H54 (cell line): ENCODE results near the gene PLD1.
A peak's percentile ranks its signal among the peaks of the same experiment; 100 is the strongest.

ENCODE experiments used
- DNase-seq: peaks from one replicate; pipeline ENCODE4 v3.0.0; 2011; ENCODE audit warnings: low spot score, mixed read lengths; ENCODE audit not compliant: insufficient read length
- FAIRE-seq: peaks from 3 replicates; lab custom pipeline; 2011; peaks lifted over from hg19 to GRCh38; lab: Jason Lieb, UNC
- POLR2A ChIP-seq: IDR thresholded peaks from 2 replicates; pipeline ENCODE4 v1.6.1; 2011; ENCODE audit warnings: low read depth, mild to moderate bottlenecking, low read length

The PLD1 gene

DNA sequence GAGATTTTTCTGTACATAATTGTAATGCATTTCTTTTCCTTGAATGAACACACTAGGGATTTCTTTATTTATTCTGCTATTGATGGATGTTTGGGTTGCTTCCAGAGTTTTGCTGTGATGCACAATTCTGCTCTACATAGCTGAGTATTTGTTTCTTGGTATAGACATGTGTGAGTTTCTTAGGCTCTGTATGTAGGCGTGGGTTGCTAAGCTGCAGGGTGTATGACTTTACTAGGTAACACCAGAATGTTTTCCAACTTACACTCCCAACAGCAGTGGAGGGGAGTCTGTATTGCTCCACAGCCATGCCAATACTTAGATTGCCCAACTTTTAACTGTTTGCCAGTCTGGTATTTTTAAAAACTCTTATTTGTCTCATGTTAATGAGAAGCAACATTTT lies 194.6 kb downstream of the PLD1 start:
- no peak for FAIRE-seq
- DNase-seq = no peak
- no peak for TF ChIP-seq POLR2A

DNA sequence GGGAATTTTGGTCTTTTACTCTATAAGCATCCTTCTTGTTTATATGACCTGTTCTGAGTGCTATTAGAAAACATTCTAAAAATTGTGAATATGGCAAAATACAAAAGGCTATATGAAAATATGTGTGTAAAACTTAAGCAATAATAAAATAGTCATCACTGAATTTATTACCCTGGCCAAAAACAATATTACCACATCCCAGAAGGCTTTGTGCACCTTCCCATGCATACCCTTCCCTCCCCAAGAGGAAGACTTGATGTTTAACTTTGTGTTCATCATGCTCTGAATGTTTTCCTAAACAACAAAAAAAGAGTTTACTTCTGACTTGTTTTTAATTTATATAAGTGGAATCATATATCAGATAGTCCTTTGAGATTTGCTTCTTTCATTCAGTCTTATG lies 195.0 kb downstream of the PLD1 start:
- DNase-seq = no peak
- FAIRE-seq = no peak
- no peak for TF ChIP-seq POLR2A

DNA sequence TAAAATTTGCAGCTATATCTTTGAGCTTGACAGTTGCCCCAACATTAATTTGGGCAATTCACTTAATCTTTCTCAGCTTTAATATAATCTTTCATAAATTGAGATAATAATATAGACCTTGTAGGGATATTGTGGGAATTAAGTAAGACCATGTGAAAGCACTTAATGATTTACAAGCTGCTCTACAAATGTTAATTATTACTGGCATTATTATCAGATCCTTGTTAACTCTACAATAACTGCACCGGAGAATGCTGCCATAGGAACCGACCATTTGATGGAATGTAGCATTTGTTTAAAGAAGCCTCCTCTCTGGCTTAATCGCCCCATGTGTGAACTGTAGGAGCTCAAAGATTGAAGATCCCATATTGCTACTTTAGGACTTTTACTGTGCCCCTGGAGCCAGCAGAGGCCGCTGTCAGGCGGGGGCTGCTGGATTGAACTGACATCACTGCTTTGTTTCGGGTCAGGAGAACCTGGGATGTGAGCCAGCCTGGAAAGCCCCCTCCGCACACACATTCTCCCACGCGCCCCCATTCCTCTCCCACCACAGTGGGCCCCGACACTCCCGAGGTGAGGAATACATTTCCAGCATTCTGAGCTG lies 195.9 kb downstream of the PLD1 start:
- no peak for FAIRE-seq
- DNase-seq = no peak
- no peak for TF ChIP-seq POLR2A

DNA sequence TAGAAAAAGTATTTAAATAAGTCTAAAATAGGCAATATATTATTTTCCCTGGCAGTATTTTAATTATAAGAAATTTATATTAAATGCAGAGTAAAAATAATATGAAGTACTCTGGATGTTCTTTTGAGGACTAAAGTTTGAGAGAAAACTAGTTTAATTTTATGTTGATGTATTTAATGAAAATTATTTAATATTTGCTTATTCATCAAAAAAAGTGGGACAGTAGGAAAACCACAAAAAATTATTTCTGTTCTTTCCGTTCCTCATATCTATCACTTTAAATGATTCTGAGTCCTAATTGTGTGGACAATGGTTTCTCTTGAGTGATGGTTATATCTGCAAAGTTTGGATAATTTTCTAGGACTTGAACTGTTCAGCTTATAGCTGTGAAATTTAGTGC lies 202.8 kb downstream of the PLD1 start:
- DNase-seq (no peak), FAIRE-seq (no peak)
- no peak for TF ChIP-seq POLR2A

DNA sequence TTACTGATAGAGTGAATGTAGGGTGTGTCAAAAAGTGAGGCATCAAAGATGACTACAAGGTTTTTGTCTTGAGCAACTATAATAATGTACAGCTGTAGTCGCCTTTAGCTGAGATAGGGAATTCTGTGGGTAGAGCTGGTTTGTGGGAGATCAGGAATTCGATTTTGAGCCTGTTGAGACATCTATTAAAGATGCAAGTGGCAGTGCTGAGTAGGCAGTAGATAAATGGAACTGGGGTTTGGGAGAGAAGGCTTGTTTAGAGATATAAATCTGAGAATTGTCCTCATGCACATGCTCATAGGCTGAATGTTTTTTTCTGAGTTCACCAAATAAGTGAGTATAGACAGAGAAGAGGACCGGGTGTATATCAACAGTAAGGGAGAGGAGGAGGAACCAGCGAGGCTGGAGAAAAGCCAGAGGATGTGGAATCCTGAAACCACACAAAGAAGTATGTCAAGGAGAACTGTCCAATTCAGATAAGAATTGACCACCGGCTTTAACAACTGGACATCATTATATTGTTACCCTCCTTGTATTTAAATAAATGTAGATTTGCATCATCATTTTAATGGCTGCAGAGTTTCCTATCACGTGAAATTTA lies 204.0 kb downstream of the PLD1 start:
- TF ChIP-seq POLR2A = no peak
- DNase-seq = no peak
- no peak for FAIRE-seq

DNA sequence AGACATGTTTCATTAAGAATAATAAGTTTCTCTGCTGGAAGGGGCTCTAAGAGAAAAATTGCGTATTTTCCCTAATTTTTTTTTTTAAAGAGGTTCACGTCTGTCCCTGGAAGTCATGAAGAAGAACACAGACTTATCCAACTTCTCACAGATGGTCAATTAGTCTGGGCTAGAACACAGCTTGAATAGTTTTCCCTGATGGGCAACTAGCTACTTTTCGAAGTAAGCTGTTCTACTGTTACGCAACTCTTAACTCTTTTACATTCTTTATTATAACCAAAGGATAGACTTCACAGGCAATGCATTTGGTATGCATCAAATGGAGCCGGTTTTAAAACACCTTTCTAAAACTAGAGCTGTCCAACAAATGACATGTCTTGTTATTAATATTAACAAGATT lies 205.9 kb downstream of the PLD1 start:
- DNase-seq = no peak
- no peak for TF ChIP-seq POLR2A
- no peak for FAIRE-seq

DNA sequence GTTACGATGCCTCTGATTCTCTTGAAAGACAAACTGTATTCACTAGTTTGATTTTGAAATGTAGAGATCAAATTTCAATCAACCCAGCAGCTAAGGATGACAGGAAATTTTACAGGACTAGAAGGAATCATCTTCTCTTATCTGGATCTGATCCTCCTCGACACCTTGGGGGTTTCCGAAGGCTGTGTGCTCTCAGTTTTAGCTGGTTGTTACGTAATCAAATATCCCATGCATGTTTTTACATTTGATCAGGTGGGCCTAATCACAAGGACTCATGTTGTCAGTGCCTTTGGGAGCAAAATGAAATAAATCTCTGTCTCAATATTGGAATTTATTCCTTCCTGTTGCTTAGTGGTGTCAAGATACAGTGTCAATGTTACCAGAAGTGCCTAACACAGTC lies 208.2 kb downstream of the PLD1 start:
- FAIRE-seq = no peak
- DNase-seq = no peak
- no peak for TF ChIP-seq POLR2A

DNA sequence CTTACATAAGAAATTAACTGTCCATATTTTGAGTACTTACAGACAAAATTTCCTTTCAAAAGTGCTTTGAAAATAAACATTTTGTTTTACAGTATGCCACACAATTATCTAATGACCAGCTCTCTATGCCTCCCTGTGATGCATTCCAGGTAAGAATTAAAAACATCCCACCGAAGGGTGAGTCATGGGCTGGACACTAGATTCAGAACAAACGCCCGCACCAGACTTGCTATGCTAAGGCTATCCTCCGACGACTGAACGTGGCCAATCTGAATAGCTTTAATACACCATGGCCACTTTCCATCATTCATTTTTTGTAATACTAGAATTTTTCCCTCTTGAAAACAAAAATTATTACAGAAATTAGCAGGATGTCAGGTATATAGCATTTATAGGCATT lies 210.3 kb downstream of the PLD1 start:
- no peak for TF ChIP-seq POLR2A
- DNase-seq (no peak), FAIRE-seq (no peak)

DNA sequence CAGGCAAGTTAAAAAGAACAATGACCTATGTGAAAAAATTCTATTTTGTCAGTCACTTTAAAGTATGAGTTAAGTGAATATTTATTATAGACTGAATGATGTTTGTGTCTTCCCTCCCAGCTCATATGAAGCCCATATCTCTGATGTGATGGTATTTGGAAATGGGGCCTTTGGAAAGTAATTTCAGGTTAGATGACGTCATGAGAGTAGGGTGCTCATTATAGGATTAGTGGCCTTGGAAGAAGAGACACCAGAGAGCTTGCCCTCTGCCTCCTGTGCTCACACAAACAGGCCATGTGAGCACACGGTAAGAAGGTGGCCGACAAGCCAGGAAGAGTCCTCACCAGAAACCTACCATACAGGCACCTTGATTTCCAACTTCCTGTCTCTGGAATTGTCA lies 211.3 kb downstream of the PLD1 start:
- FAIRE-seq (no peak), DNase-seq (no peak)
- no peak for TF ChIP-seq POLR2A

DNA sequence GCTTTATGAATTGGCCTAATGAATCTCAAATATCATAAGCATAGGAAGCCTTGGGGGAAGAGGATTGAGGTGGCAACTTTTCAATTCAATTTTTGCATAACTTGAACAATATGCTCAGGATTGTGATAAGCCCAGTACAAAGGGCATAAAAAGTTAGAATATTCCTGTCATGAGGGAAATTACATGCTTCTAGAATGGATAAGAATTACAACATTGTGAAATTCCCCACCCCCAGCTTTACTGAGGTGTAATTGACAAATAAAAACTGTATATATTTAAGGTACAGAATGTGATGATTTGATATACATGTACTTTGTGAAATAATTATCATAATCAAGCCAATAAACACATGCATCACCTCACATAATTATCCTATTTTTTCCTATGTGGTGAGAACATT lies 217.5 kb downstream of the PLD1 start:
- DNase-seq (no peak), FAIRE-seq (no peak)
- no peak for TF ChIP-seq POLR2A

DNA sequence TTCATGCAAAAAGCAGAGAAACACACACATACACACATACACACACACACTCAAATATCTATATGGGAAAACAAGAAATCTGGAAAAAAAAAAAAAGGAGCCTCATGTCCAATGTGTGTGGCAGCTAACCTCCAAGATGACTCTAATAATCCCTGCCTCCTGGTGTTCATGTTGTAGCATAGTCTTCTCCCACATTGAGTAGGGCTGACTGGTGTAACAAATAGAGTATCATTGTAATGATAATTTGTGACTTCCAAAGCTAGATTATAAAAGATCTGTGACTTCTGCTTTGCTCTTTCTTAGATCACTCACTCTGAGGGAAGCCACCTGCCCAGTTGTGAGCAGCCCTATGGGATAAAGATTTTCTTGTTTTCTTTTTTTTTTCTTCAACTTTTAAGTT lies 219.2 kb downstream of the PLD1 start:
- no peak for TF ChIP-seq POLR2A
- FAIRE-seq (peak; percentile 53), DNase-seq (no peak)

DNA sequence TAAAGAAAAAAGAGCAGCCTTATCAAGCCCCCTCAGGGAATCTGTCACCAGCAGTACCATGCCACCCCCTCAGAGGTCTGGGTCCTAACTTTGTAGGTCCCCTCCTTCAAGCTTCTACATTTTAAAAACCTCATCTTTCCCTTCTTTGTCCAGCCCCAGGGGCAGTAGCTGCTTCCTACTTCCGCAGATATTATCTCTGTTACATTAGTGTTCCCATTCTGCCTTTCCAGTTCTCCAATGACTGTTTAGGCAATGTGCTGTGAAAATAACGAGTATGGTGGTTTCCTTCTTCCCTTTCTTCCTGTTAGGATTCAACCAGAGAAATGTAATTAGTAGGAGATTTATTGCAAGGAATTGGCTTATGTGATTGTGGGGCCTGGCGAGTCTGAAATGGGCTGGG lies 224.0 kb downstream of the PLD1 start:
- no peak for DNase-seq
- FAIRE-seq = no peak

DNA sequence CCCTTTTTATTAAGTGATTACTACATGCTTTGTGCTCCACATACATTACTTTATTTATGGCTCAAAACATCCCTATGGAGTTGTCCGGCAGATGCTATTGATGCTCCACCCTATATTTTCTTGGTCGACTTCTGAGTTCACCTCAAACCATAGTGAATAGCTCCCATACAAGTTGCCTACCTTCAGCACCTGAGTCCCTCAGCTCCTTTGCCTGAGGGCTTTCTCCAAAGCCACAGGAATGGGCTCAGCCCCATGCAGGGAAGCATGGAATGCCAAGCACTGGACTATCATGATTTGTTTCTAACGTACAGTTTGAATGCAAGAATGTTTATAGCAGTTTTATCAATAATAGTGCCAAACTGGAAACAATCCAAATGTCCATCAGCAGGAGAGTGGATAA lies 225.2 kb downstream of the PLD1 start:
- FAIRE-seq (peak; percentile 70), DNase-seq (no peak)
- TF ChIP-seq POLR2A = no peak

More for the DNA sequence above, 224.0 kb downstream of the PLD1 start:
- no peak for TF ChIP-seq POLR2A

DNA sequence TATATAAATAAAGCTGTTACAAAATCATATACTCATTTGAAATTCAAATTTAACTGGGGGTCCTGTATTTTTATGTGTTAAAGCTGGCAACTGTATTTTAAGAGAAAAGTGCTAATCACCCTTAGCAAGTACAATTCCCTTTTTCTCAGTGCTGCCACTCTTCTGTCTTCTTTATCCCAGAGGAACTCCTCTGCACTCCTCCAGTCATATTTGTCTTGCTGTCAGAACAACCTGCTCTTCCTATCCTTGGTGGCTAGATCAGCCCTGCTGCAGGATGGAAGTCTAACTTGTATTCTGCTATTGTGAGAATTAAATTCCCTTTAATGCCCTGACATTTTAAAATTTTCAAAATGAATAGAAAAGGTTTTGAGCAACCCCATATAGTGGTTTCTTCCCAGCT lies 226.2 kb downstream of the PLD1 start:
- no peak for TF ChIP-seq POLR2A
- DNase-seq = no peak
- no peak for FAIRE-seq

DNA sequence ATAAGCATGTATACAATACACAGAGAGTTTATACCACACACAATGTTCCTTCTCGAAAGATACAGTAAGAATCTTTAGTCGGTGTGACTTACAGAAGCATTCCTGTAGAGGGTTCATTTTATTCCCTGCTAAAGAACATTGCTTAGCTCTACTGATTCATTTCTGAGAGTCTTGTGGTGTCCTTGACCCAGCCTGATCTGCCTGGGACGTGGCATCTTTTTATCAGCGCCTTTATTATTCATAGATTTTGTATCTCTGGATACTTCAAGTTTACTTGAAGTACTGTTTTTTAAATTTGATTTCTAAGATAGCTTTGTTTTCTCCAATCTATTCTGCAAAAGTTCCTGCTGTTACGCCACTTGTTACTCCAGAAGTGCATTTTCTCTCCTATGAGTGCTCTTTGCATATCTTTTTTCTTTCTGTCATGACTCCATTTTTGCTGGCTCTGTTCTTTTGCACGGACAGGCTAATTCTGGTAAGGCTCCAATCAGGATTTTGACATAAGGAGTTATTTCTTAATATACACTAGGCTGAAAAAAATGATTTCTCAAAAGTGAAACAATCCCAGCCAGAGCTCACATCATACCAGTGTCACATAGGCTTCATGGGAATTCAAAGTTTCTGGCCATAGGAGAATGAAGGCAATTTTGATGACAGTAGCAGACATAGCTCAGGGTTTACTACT lies 235.6 kb downstream of the PLD1 start:
- no peak for TF ChIP-seq POLR2A
- FAIRE-seq (no peak), DNase-seq (no peak)
